GM18873 (cell line): ENCODE results near the gene TNFSF4.
"Not testable (repeated sequence)": the region's sequence is repeated elsewhere in the genome, so short reads cannot be mapped to it uniquely, and the experiment has no call there.

Source experiments
- ATAC-seq: cut with Tn5 transposase; IDR thresholded peaks from one replicate; pipeline ENCODE4 v1.9.1; 2021; ENCODE audit warnings: mild to moderate bottlenecking, moderate library complexity, moderate number of reproducible peaks; ENCODE audit not compliant: unreplicated experiment, low FRiP score

Gene TNFSF4, protein sequence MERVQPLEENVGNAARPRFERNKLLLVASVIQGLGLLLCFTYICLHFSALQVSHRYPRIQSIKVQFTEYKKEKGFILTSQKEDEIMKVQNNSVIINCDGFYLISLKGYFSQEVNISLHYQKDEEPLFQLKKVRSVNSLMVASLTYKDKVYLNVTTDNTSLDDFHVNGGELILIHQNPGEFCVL

DNA sequence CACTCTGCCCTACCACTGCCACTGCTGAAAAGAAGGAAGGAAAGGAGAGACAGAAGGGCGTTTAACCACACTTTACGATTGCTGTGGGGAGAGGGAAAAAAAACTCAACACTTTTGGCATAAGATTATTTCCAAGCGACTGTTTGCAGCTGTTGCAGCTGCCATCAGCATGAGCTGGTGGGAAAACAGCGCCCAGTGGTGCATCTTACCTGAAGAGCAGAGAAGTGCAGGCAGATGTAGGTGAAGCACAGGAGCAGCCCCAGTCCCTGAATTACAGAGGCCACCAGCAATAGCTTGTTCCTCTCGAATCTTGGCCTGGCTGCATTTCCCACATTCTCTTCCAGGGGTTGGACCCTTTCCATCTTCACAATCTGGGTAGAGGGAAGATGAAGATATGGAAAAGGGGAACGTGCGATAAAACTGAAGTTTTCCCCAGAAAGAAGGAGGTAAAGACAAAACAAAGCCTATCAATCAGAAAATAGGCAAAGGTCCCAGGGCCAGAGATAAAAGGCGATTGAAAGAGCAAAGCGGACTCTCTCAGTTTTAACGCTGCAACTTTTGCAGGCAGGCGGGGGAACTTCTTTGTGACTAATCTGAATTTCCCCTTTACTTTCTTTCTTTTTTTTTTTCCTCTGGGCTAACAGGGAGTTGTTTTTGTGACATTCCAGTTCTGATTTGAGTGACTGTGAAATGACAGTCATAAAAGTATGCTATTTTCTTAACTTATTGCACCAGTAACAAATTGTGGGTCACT is at the start of gene TNFSF4:
Gene TNFSF4, minus strand, starts transcription at position 516 of the 753 bp plus-strand sequence. Its CDS starts 155 bp downstream, at position 361.
- no peak for ATAC-seq

DNA sequence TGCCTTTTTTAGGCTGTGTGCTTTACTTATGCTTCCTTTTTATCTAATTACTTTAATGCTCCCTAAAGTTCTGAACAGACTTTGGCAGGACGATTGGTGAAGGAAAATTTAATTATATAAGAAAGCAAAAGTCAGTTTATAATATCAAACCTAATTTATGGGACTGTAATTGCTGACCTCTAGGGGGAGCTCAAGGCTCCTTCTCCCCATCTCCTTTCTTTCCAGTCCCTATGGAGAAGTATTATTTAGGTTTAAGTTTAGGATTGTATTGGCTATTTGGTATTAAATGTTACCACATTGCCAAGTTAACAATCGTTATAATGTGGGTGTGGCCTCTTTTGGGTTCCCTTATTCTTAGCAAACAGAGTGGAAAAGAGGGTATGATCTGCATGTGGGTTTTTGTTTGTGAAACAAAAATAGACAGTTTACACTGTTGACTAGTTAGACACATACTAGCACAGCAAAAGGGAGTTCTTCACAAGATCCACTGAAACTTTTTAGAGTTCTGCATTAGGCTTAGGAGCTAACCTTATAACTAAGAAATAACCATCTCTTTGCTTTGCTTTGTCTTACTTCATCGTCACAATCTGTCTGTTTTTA is 48.2 kb upstream of the TNFSF4 start:
- ATAC-seq: no peak

GRCh38 chr1:173253046-173253445 is 45.9 kb upstream of the TNFSF4 start:
- no peak for ATAC-seq

GRCh38 chr1:173249349-173249748 is 42.2 kb upstream of the TNFSF4 start:
- no peak for ATAC-seq

- ATAC-seq: no peak
Observed at GRCh38 chr1:173248247-173248940, 41.3 kb upstream of the TNFSF4 start.

DNA sequence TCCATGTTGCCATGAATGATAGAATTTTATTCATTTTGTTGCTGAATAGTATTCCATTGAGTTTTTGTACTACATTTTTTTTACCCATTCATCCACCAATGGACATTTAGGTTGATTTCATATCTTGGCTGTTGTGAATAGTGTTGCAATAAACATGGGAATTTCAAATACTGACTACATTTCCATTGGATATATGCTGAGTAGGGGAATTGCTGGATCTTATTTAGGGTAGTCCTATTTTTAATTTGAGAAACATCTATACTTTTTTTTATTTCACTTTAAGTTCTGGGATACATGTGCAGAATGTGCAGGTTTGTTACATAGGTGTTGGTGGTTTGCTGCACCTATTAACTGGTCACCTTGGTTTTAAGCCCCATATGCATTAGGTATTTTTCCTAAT is 38.8 kb upstream of the TNFSF4 start:
- no peak for ATAC-seq

GRCh38 chr1:173243300-173243699 is 36.2 kb upstream of the TNFSF4 start:
- no peak for ATAC-seq

- ATAC-seq: no peak
Observed at GRCh38 chr1:173241528-173242347, 34.6 kb upstream of the TNFSF4 start.

GRCh38 chr1:173240609-173241008 is 33.5 kb upstream of the TNFSF4 start:
- ATAC-seq: no peak

DNA sequence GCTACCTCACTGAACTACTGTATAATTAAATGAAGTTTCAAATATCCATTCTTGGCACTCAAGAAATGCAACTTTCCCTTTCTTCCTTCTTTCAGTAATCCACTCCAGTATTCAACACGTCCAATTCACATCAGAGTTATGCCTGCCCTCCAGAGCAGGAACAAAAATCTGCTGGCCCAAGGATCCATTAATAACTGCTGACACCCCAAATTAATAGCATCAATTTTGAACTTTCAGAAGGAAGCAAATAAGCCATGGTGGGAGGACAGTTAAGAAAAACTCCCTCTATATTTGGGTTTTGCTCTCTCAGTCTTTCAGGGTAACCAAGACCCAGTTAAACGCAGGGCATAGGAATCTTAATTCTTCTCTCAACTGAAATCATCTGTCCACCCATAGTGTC is 31.9 kb upstream of the TNFSF4 start:
- no peak for ATAC-seq

DNA sequence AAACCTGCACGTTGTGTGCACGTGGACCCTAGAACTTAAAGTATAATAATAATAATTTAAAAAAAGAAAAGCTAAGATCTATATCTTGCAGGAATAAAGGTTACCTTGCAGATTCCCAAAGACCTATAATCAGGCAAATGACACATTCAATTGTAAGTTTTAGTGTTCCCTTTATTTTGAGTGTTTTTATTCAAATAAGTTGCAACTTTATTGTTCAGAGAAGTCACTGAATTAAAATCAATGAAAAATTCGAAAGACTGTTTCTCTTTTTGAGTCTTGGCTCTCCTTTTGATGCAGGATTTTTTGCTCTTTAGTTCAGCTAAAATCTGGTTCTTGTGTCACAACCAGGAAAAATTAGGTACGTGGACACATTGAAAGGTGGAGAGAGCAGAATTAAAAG is 27.8 kb upstream of the TNFSF4 start:
- no peak for ATAC-seq

- ATAC-seq: not testable (repeated sequence)
Observed at GRCh38 chr1:173234434-173234833, 27.3 kb upstream of the TNFSF4 start.

GRCh38 chr1:173229031-173229430 is 21.9 kb upstream of the TNFSF4 start:
- not testable (repeated sequence) for ATAC-seq

DNA sequence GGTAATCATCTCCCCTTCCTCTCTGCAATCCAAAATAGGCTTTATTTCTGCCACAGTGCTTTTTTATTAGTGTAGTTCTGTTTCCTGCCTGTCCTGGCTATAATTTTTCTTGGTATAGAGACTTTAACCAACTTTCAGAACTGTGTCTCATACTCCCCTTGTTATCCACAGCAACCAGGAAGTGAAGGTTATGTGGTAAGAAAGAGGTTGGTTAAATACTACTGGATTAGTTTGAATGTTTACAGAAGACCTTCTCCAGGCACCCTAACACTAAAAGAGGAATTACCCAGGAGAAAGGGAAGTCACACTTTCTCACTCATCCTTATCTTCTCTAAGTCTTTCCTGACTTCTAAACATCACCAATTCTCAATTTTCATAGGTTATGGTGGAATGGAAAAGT is 17.8 kb upstream of the TNFSF4 start:
- ATAC-seq: no peak

DNA sequence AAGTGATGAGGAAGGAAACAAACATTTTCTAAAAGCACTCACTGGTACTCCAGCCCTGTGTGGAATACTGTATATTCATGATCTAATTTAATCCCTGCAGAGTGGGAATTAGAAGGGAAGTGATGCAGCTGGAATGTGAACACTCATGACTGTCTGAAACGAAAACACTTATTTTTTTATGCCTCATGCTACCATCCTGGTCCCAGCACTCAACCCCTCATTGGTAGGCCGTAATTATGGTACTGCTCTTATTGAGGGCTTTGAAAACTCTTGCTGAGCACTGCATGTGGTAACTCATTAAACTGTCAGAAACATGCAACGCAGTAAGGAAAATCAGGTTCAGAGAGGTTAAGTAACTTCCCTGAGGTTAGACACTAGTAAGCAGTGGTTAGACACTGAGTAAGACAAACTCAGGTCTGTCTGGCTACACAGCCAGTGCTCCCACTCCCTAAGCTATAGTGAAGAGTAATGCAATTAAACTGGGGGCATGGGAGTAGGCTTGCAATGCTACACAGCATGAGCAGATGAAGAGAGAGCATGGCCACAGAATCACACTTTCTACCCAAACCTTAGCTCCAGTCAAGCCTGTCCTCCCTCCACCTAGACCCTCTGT is 17.3 kb upstream of the TNFSF4 start:
- no peak for ATAC-seq

DNA sequence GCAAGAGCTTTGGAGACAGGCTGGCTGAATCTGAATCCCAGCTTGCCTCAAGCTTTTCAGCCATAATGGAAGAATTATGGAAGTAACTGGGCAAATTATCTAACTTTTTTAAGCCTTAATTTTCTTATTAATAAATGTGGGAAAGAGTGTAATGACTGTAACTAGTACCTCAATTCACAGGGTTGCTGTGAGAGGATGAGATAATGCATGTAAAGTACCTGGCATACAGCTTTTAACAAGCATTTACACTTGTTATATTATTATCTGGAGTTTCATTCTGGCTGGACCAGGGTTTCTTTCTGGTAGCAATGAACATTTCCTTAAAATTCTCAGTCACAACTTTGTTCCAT is 15.9 kb upstream of the TNFSF4 start:
- no peak for ATAC-seq

GRCh38 chr1:173222149-173223030 is 15.3 kb upstream of the TNFSF4 start:
- no peak for ATAC-seq

DNA sequence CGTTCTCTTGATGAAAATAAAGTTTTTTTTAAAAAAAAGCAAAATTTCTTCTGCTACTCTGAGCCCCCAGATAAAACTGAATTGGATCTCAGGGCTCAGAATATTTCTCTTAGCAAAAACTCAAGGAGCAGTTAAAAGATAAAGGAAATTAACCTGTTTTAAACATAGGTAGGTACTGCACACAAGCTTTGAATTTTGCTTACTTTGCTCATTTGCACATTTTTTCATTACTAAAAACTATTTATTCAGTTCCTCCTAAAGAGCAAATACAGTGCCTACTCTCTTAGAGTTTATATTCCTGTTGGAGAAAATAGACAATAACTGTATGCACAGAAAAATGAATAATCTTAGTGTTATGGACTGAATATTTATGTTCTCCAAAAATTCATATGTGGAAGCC is 13.0 kb upstream of the TNFSF4 start:
- no peak for ATAC-seq

DNA sequence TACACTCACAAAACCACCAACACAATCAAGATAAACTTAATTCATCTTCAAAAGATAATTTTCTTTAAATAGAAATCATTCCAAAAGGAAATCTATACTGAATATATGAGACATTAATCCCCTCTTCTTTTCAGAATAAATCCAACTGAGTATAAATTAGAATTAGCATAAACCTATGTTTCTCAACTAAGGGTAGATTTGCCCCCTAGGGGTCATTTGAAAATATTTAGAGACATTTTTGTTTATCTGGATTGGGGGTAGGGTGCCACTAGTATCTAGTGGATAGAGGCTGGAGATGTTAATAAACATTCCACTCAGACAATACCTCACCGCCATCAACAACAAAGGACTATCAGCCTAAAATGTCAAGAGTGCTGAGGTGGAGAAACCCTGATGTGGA is 6.5 kb upstream of the TNFSF4 start:
- no peak for ATAC-seq
